OCI-LY3 (cell line): Measurements from ENCODE around the gene KRTAP5-6.

Experiments used
- H2AFZ ChIP-seq: fragments of 200-600, 300-600 bp; shearing (Covaris generic); 2 replicates; pipeline ENCODE4 v1.6.0; 2014; ENCODE audit warnings: antibody characterized with exemption, low read depth, low read length
- H3K27ac ChIP-seq: fragments of 200-600, 300-600 bp; sonication (generic); 2 replicates; pipeline ENCODE4 v1.5.1; 2014; ENCODE audit warnings: mild to moderate bottlenecking, low read length, moderate library complexity, mixed read lengths
- H3K27me3 ChIP-seq: fragments of 200-600, 300-600 bp; sonication (generic); 2 replicates; pipeline ENCODE4 v1.6.1; 2014; ENCODE audit warnings: low read depth, low read length, mixed read lengths
- H3K36me3 ChIP-seq: fragments of 200-600, 300-600 bp; sonication (generic); replicated peaks from 2 replicates; pipeline ENCODE3; 2014; ENCODE audit warnings: low read depth, low read length, mixed read lengths
- H3K4me1 ChIP-seq: fragments of 300-600, 200-600 bp; sonication (generic); 2 replicates; pipeline ENCODE4 v1.6.1; 2014; ENCODE audit warnings: low read length, mixed read lengths
- H3K4me2 ChIP-seq: fragments of 200-600, 300-600 bp; sonication (generic); 2 replicates; pipeline ENCODE4 v1.6.1; 2014; ENCODE audit warnings: low read length, mixed read lengths
- H3K4me3 ChIP-seq: fragments of 300-600, 200-600 bp; sonication (generic); 2 replicates; pipeline ENCODE4 v1.5.1; 2014; ENCODE audit warnings: antibody characterized with exemption, mild to moderate bottlenecking, low read length, moderate library complexity
- H3K79me2 ChIP-seq: fragments of 300-600, 200-600 bp; shearing (Covaris generic); 2 replicates; pipeline ENCODE4 v1.6.1; 2014; ENCODE audit warnings: mild to moderate bottlenecking, low read length, mixed read lengths
- H3K9ac ChIP-seq: fragments of 300-600, 200-600 bp; shearing (Covaris generic); 2 replicates; pipeline ENCODE4 v1.6.0; 2014; ENCODE audit warnings: mild to moderate bottlenecking, low read length, moderate library complexity
- H3K9me3 ChIP-seq: fragments of 200-600, 300-600 bp; shearing (Covaris generic); 2 replicates; pipeline ENCODE4 v1.6.1; 2014; ENCODE audit warnings: low read length, mixed read lengths; ENCODE audit not compliant: insufficient read depth
- H4K20me1 ChIP-seq: fragments of 200-600, 300-600 bp; sonication (generic); 2 replicates; pipeline ENCODE4 v1.6.1; 2016; ENCODE audit warnings: low read length, mixed read lengths; ENCODE audit not compliant: insufficient read depth
- CTCF ChIP-seq: fragments of 200-600, 300-600 bp; sonication (generic); IDR thresholded peaks from 2 replicates; pipeline ENCODE4 v1.5.1; 2014; ENCODE audit warnings: antibody characterized with exemption, low read length, low read depth
- EZH2phosphoT487 ChIP-seq: fragments of 200-600 bp; shearing (Covaris generic); IDR thresholded peaks from 2 replicates; pipeline ENCODE4 v1.6.1; 2018; ENCODE audit warnings: antibody characterized with exemption, mixed run types, low read depth

Gene KRTAP5-6

GRCh38 chr11:1728301-1728700 is 31.3 kb downstream of the KRTAP5-6 start:
- no peak for TF ChIP-seq EZH2phosphoT487
- no peak for TF ChIP-seq CTCF
- no peaks in the 10 kb centered on the region for H3K4me1 ChIP-seq

GRCh38 chr11:1728931-1729691 is 32.1 kb downstream of the KRTAP5-6 start:
- no peak overlapping the region for H2AFZ ChIP-seq
- H3K36me3 ChIP-seq = no peaks in the 10 kb centered on the region
- H3K4me1 ChIP-seq = no peaks in the 10 kb centered on the region
- no peak overlapping the region for H3K9ac ChIP-seq
- no peak overlapping the region for H3K27ac ChIP-seq
- H3K4me2 ChIP-seq = peak overlapping the region; percentile 22; the same call in 1 of the 2 replicates
- H3K9me3 ChIP-seq = no peaks in the 10 kb centered on the region
- no peak for TF ChIP-seq CTCF
- TF ChIP-seq EZH2phosphoT487 = no peak
- H3K79me2 ChIP-seq = no peaks in the 10 kb centered on the region
- no peak overlapping the region for H3K4me3 ChIP-seq
- H4K20me1 ChIP-seq = no peaks in the 10 kb centered on the region
- H3K27me3 ChIP-seq = peaks cover 9% of the 10 kb centered on the region

More at GRCh38 chr11:1728301-1728700, 31.3 kb downstream of the KRTAP5-6 start:
- no peak overlapping the region for H3K4me3 ChIP-seq
- H3K4me2 ChIP-seq = no peak overlapping the region
- H3K27ac ChIP-seq = no peak overlapping the region
- no peak overlapping the region for H3K9ac ChIP-seq
- peaks cover 9% of the 10 kb centered on the region for H3K27me3 ChIP-seq
- no peaks in the 10 kb centered on the region for H3K36me3 ChIP-seq
- H3K9me3 ChIP-seq = no peaks in the 10 kb centered on the region
- no peak overlapping the region for H2AFZ ChIP-seq
- no peaks in the 10 kb centered on the region for H4K20me1 ChIP-seq
- no peaks in the 10 kb centered on the region for H3K79me2 ChIP-seq

GRCh38 chr11:1729692-1730011 is 32.7 kb downstream of the KRTAP5-6 start:
- TF ChIP-seq CTCF (no peak), EZH2phosphoT487 (no peak)
- no peaks in the 10 kb centered on the region for H3K4me1 ChIP-seq
- H4K20me1 ChIP-seq = no peaks in the 10 kb centered on the region
- no peak overlapping the region for H3K4me3 ChIP-seq
- H3K27me3 ChIP-seq = peaks cover 9% of the 10 kb centered on the region
- no peak overlapping the region for H3K4me2 ChIP-seq
- no peaks in the 10 kb centered on the region for H3K36me3 ChIP-seq
- H3K9ac ChIP-seq = no peak overlapping the region
- no peak overlapping the region for H2AFZ ChIP-seq
- no peaks in the 10 kb centered on the region for H3K9me3 ChIP-seq
- H3K79me2 ChIP-seq = no peaks in the 10 kb centered on the region
- H3K27ac ChIP-seq = no peak overlapping the region

DNA sequence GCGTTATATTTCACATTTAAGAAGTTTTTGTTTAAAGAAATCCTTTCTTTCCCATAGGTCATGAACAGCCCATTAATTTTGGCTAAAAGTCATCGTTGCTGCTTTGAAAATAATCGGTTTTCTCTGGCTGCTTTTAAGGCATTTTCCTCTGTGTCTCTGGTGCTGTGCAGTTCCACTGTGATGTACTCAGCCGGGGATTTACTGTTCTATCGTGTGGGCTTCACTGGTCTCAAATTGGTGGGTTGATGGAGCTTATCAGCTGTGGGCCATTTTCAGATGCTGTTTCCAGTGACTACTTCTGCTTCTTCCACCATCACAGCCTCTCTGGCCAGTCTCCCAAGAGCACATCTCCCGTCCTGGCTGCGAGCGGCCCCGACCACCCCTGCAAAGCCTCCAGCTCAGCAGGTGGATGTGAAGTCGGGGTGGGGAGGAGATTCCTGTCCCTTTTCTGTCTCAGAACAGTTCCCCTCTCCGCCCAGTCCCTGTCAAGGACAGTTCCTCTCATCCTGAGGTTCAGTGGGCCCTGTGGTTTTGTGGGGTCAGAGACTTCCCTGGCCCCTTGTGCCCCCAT is 33.1 kb downstream of the KRTAP5-6 start:
- Histone ChIP-seq H3K4me3 (no peak overlapping the region), H3K4me2 (no peak overlapping the region), H3K9me3 (no peaks in the 10 kb centered on the region), H3K27me3 (peaks cover 9% of the 10 kb centered on the region), H3K27ac (no peak overlapping the region), H3K9ac (no peak overlapping the region), H2AFZ (no peak overlapping the region), H4K20me1 (no peaks in the 10 kb centered on the region), H3K4me1 (no peaks in the 10 kb centered on the region), H3K79me2 (no peaks in the 10 kb centered on the region), H3K36me3 (no peaks in the 10 kb centered on the region)
- TF ChIP-seq CTCF = no peak
- TF ChIP-seq EZH2phosphoT487 = no peak
